DOHH2 (cell line): ENCODE measurements around the gene SIPA1L3.

ENCODE experiments used
- H3F3A ChIP-seq: fragments of 200-600 bp; sonication (generic), shearing (Covaris generic); 2 replicates; pipeline ENCODE4 v1.6.0; 2016; ENCODE audit warnings: antibody characterized with exemption, mild to moderate bottlenecking; ENCODE audit not compliant: control insufficient read depth, insufficient read depth
- H3K27ac ChIP-seq: fragments of 200-600 bp; sonication (generic); 2 replicates; pipeline ENCODE4 v1.5.1; 2014; ENCODE audit warnings: low read depth, mild to moderate bottlenecking, low read length, moderate library complexity
- H3K27me3 ChIP-seq: fragments of 200-600 bp; sonication (generic); 2 replicates; pipeline ENCODE4 v1.6.1; 2014; ENCODE audit warnings: mild to moderate bottlenecking, low read length, mixed read lengths; ENCODE audit not compliant: control insufficient read depth
- H3K36me3 ChIP-seq: fragments of 200-600 bp; sonication (generic); 2 replicates; pipeline ENCODE4 v1.6.1; 2014; ENCODE audit warnings: mild to moderate bottlenecking, low read length, moderate library complexity, mixed read lengths; ENCODE audit not compliant: control insufficient read depth
- H3K4me1 ChIP-seq: fragments of 200-600 bp; sonication (generic); 2 replicates; pipeline ENCODE4 v1.6.1; 2014; ENCODE audit warnings: mild to moderate bottlenecking, low read length, mixed read lengths; ENCODE audit not compliant: control insufficient read depth
- H3K4me2 ChIP-seq: fragments of 200-600 bp; sonication (generic); 2 replicates; pipeline ENCODE4 v1.6.0; 2014; ENCODE audit warnings: mild to moderate bottlenecking, low read length, moderate library complexity
- H3K4me3 ChIP-seq: fragments of 200-600 bp; sonication (generic); 2 replicates; pipeline ENCODE4 v1.5.1; 2014; ENCODE audit warnings: mild to moderate bottlenecking, low read length, mixed read lengths
- H3K79me2 ChIP-seq: fragments of 200-600 bp; sonication (generic); 2 replicates; pipeline ENCODE4 v1.6.1; 2014; ENCODE audit warnings: mild to moderate bottlenecking, low read length, mixed read lengths; ENCODE audit not compliant: control insufficient read depth
- H3K9me2 ChIP-seq: fragments of 200-600 bp; sonication (generic); replicated peaks from 2 replicates; pipeline ENCODE4 v1.6.1; 2014; ENCODE audit warnings: mild to moderate bottlenecking, low read length, mixed read lengths; ENCODE audit not compliant: control insufficient read depth
- H3K9me3 ChIP-seq: fragments of 200-600 bp; sonication (generic); 2 replicates; pipeline ENCODE4 v1.6.1; 2014; ENCODE audit warnings: antibody characterized with exemption, low read length, mixed read lengths; ENCODE audit not compliant: control insufficient read depth, insufficient read depth
- H4K20me1 ChIP-seq: fragments of 200-600 bp; sonication (generic); 2 replicates; pipeline ENCODE4 v1.6.0; 2014; ENCODE audit warnings: low read depth, mild to moderate bottlenecking, antibody characterized with exemption, low read length, moderate library complexity; ENCODE audit not compliant: control insufficient read depth, insufficient read depth
- EZH2phosphoT487 ChIP-seq: fragments of 200-600 bp; sonication (generic); IDR thresholded peaks from 2 replicates; pipeline ENCODE4 v1.6.1; 2017; ENCODE audit warnings: borderline replicate concordance, mild to moderate bottlenecking, antibody characterized with exemption, low read length, moderate library complexity, mixed read lengths
- TF ChIP-seq, protein P1 (sequence below): fragments of 200-600 bp; sonication (generic); IDR thresholded peaks from one replicate; pipeline ENCODE4 v1.5.1; 2014; ENCODE audit warnings: antibody characterized with exemption, mild to moderate bottlenecking, low read depth, low read length; ENCODE audit not compliant: poor library complexity, severe bottlenecking

Gene SIPA1L3

DNA sequence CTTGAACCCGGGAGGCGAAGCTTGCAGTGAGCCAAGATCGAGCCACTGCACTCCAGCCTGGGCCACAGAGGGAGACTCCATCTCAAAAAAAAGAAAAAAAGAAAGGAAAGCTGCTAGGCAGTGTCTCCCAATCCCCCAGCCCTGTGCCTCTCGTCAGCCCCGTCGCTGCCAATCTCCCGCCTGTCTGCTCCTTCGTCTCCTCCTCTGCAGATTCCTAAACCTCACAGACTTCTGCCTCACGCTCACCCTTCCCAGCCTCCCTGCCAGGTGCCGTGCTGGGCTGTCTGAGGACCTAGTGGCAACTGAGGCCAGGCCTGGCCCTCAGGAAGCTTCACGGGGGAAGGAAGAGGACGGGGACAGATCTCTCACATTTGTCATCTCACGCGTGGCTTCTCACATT is 295.5 kb downstream of the SIPA1L3 start:
- Histone ChIP-seq H3F3A (no peaks in the 10 kb centered on the region), H3K9me2 (no peaks in the 10 kb centered on the region), H3K4me2 (no peak overlapping the region), H3K27me3 (no peaks in the 10 kb centered on the region), H3K4me3 (no peak overlapping the region), H3K27ac (no peak overlapping the region), H3K79me2 (no peaks in the 10 kb centered on the region), H4K20me1 (no peaks in the 10 kb centered on the region), H3K36me3 (peaks cover 9% of the 10 kb centered on the region; the same call in 1 of the 2 replicates), H3K9me3 (no peaks in the 10 kb centered on the region), H3K4me1 (no peaks in the 10 kb centered on the region)
- TF ChIP-seq, protein P1, sequence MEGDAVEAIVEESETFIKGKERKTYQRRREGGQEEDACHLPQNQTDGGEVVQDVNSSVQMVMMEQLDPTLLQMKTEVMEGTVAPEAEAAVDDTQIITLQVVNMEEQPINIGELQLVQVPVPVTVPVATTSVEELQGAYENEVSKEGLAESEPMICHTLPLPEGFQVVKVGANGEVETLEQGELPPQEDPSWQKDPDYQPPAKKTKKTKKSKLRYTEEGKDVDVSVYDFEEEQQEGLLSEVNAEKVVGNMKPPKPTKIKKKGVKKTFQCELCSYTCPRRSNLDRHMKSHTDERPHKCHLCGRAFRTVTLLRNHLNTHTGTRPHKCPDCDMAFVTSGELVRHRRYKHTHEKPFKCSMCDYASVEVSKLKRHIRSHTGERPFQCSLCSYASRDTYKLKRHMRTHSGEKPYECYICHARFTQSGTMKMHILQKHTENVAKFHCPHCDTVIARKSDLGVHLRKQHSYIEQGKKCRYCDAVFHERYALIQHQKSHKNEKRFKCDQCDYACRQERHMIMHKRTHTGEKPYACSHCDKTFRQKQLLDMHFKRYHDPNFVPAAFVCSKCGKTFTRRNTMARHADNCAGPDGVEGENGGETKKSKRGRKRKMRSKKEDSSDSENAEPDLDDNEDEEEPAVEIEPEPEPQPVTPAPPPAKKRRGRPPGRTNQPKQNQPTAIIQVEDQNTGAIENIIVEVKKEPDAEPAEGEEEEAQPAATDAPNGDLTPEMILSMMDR, result no peak
- TF ChIP-seq EZH2phosphoT487, result no peak

DNA sequence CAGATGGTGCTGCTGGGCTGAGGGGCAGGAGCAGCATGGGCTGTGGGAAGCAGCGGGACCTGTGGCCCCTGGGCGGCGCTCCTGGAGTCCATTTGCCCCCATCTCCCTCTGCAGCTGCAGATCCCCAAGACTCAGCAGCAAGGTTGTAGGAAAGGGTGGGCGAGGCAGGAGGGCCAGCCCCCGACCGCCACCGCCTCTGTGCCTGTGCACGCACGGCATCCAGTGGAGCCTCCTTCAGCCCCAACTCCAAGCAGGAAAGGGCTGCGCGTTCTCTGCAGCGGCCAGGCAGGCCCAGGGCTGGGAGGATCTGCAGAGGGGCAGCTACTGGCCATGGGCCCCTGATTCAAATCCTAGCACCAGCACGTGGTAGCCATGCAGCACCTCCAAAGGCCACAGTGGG is 296.2 kb downstream of the SIPA1L3 start:
- H3K4me1 ChIP-seq, result no peaks in the 10 kb centered on the region
- H3K9me3 ChIP-seq, result no peaks in the 10 kb centered on the region
- no peaks in the 10 kb centered on the region for H3F3A ChIP-seq
- H3K36me3 ChIP-seq, result peaks cover 9% of the 10 kb centered on the region; the same call in 1 of the 2 replicates
- H3K4me3 ChIP-seq, result no peak overlapping the region
- no peak overlapping the region for H3K27ac ChIP-seq
- no peaks in the 10 kb centered on the region for H3K27me3 ChIP-seq
- TF ChIP-seq, protein P1, result no peak
- TF ChIP-seq EZH2phosphoT487, result no peak
- no peaks in the 10 kb centered on the region for H3K9me2 ChIP-seq
- H3K4me2 ChIP-seq, result no peak overlapping the region
- H3K79me2 ChIP-seq, result no peaks in the 10 kb centered on the region
- H4K20me1 ChIP-seq, result no peaks in the 10 kb centered on the region

DNA sequence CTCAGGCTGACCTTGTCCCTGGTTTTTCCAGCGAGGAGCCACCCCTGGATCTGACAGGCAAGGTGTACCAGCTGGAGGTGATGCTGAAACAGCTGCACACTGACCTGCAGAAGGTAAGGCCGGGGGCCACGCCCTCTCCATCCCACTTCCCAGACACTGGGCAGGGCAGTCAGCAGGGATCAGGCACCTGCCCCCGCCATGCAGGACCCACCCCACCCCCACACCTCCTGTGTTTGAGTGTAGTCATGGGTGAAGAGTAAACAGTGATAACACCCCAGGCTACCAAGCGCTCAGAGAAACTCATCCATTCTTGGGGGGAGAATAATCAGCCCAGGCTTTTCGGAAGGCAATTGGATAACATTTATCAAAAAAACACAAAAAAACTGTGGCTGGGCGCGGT is 297.1 kb downstream of the SIPA1L3 start:
- no peaks in the 10 kb centered on the region for H3F3A ChIP-seq
- H3K4me1 ChIP-seq, result no peaks in the 10 kb centered on the region
- TF ChIP-seq, protein P1, result no peak
- no peak for TF ChIP-seq EZH2phosphoT487
- no peak overlapping the region for H3K4me3 ChIP-seq
- no peaks in the 10 kb centered on the region for H3K9me3 ChIP-seq
- H3K4me2 ChIP-seq, result no peak overlapping the region
- no peaks in the 10 kb centered on the region for H3K9me2 ChIP-seq
- H3K27ac ChIP-seq, result no peak overlapping the region
- no peaks in the 10 kb centered on the region for H4K20me1 ChIP-seq
- peaks cover 9% of the 10 kb centered on the region; the same call in 1 of the 2 replicates for H3K36me3 ChIP-seq
- H3K27me3 ChIP-seq, result peaks cover under 1% of the 10 kb centered on the region
- no peaks in the 10 kb centered on the region for H3K79me2 ChIP-seq

DNA sequence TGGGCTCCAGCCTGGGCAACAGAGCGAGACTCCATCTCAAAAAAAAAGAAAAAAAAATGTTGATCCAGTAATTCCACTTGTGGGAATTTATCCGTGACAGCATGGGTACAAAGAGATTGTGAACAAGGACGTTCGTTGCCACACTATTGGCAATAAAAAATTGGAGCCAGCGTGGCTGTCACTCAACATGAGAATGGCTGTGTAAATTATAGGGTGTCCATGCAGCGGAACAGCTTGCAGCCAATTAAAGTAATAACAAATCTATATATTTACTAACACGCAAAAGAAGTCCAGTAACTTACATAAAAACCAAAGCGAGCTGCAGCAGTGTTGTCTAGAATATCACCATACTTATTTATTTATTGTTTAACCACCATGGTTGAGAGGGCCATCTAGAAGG is 297.7 kb downstream of the SIPA1L3 start:
- peaks cover 9% of the 10 kb centered on the region; the same call in 1 of the 2 replicates for H3K36me3 ChIP-seq
- no peaks in the 10 kb centered on the region for H3F3A ChIP-seq
- H4K20me1 ChIP-seq, result no peaks in the 10 kb centered on the region
- H3K4me3 ChIP-seq, result no peak overlapping the region
- peaks cover 6% of the 10 kb centered on the region; the same call in 1 of the 2 replicates for H3K4me1 ChIP-seq
- TF ChIP-seq EZH2phosphoT487, result no peak
- TF ChIP-seq, protein P1, result no peak
- H3K9me3 ChIP-seq, result no peaks in the 10 kb centered on the region
- H3K27ac ChIP-seq, result no peak overlapping the region
- no peaks in the 10 kb centered on the region for H3K9me2 ChIP-seq
- peaks cover 6% of the 10 kb centered on the region for H3K27me3 ChIP-seq
- H3K4me2 ChIP-seq, result no peak overlapping the region
- H3K79me2 ChIP-seq, result no peaks in the 10 kb centered on the region
